Glomerular visceral epithelial cell (primary cell): ENCODE measurements around the gene ABCA3.
"Not testable (repeated sequence)": the region's sequence is repeated elsewhere in the genome, so short reads cannot be mapped to it uniquely, and the experiment has no call there.

Experiments
- DNase-seq: peaks from one replicate; pipeline ENCODE4 v3.0.0-alpha.2; 2016; ENCODE audit errors: extremely low spot score

ABCA3 gene

GRCh38 chr16:2280981-2281542, 59.5 kb downstream of the ABCA3 start:
- no peak for DNase-seq

- DNase-seq, result no peak
These were observed 60.1 kb downstream of the ABCA3 start for GRCh38 chr16:2280461-2280860.

GRCh38 chr16:2278956-2279800, 61.4 kb downstream of the ABCA3 start:
- no peak for DNase-seq

GRCh38 chr16:2278272-2278608, 62.3 kb downstream of the ABCA3 start:
- no peak for DNase-seq

GRCh38 chr16:2277466-2278271, 62.9 kb downstream of the ABCA3 start:
- DNase-seq, result no peak

- no peak for DNase-seq
These were observed 63.9 kb downstream of the ABCA3 start for GRCh38 chr16:2276368-2277195.

- no peak for DNase-seq
These were observed 64.8 kb downstream of the ABCA3 start for GRCh38 chr16:2275476-2276367.

GRCh38 chr16:2273931-2274330, 66.6 kb downstream of the ABCA3 start:
- no peak for DNase-seq

GRCh38 chr16:2273484-2273883, 67.0 kb downstream of the ABCA3 start:
- no peak for DNase-seq

GRCh38 chr16:2271848-2272461, 68.6 kb downstream of the ABCA3 start:
- DNase-seq, result no peak

GRCh38 chr16:2270588-2271470, 69.7 kb downstream of the ABCA3 start:
- DNase-seq, result no peak

- no peak for DNase-seq
These were observed 70.5 kb downstream of the ABCA3 start for GRCh38 chr16:2270070-2270462.

- peak; percentile 93 for DNase-seq
These were observed 72.4 kb downstream of the ABCA3 start, which contains the start of gene RNPS1 for GRCh38 chr16:2267913-2268666. Gene RNPS1 (minus strand): TSS chr16:2268126. CDS start chr16:2264643, 3,483 bp downstream.

- not testable (repeated sequence) for DNase-seq
These were observed 73.0 kb downstream of the ABCA3 start for GRCh38 chr16:2267505-2267912.

- peak; percentile 25 for DNase-seq
These were observed 73.6 kb downstream of the ABCA3 start for GRCh38 chr16:2266887-2267286.

- not testable (repeated sequence) for DNase-seq
These were observed 77.5 kb downstream of the ABCA3 start for GRCh38 chr16:2263026-2263425.

- no peak for DNase-seq
These were observed 80.3 kb downstream of the ABCA3 start for GRCh38 chr16:2260250-2260649.

GRCh38 chr16:2258530-2258929, 82.0 kb downstream of the ABCA3 start:
- not testable (repeated sequence) for DNase-seq
